ENCODE data around the gene XDH. TPM values are rescaled to one million over a fixed set of nuclear protein-coding genes. Genes with fewer than 3 reads are reported as not detected.

XDH gene
- total RNA-seq, 1 experiment from 2014 or later = not detected

- no peak overlapping the region for H3K4me2 ChIP-seq (ENCODE audit: low read depth, low read length, poor library complexity, severe bottlenecking)
- H3K27ac ChIP-seq (ENCODE audit: low read length) = no peak overlapping the region
- H3K4me3 ChIP-seq (ENCODE audit: low read length) = no peak overlapping the region
- no peaks in the 10 kb centered on the region for H3K9me2 ChIP-seq (replicated peaks; ENCODE audit: insufficient read depth, low read length)
- no peaks in the 10 kb centered on the region for H3K36me3 ChIP-seq (ENCODE audit: insufficient read depth, low read length)
- no peak overlapping the region for H2AFZ ChIP-seq (ENCODE audit: low read length)
- H4K20me1 ChIP-seq (ENCODE audit: insufficient read depth, low read depth, low read length) = no peaks in the 10 kb centered on the region
- H3K9ac ChIP-seq (ENCODE audit: low read length) = no peak overlapping the region
- H3K9me3 ChIP-seq (ENCODE audit: low read length) = no peaks in the 10 kb centered on the region
- DNase-seq = no peak
- no peaks in the 10 kb centered on the region for H3K4me1 ChIP-seq (ENCODE audit: low read length)
- no peaks in the 10 kb centered on the region for H3K79me2 ChIP-seq (ENCODE audit: low read length)
- H3K27me3 ChIP-seq (ENCODE audit: low read length) = no peaks in the 10 kb centered on the region
These were observed 30.9 kb downstream of the XDH start for GRCh38 chr2:31383471-31384153.

- Histone ChIP-seq H3K9ac (ENCODE audit: low read length) (no peak overlapping the region), H3K27me3 (ENCODE audit: low read length) (no peaks in the 10 kb centered on the region), H3K36me3 (ENCODE audit: insufficient read depth, low read length) (no peaks in the 10 kb centered on the region), H3K79me2 (ENCODE audit: low read length) (no peaks in the 10 kb centered on the region), H3K4me1 (ENCODE audit: low read length) (no peaks in the 10 kb centered on the region), H3K4me3 (ENCODE audit: low read length) (no peak overlapping the region), H4K20me1 (ENCODE audit: insufficient read depth, low read depth, low read length) (no peaks in the 10 kb centered on the region), H3K4me2 (ENCODE audit: low read depth, low read length, poor library complexity, severe bottlenecking) (no peak overlapping the region), H3K9me2 (replicated peaks; ENCODE audit: insufficient read depth, low read length) (no peaks in the 10 kb centered on the region), H3K9me3 (ENCODE audit: low read length) (no peaks in the 10 kb centered on the region), H3K27ac (ENCODE audit: low read length) (no peak overlapping the region), H2AFZ (ENCODE audit: low read length) (no peak overlapping the region)
- DNase-seq = no peak
These were observed 32.0 kb downstream of the XDH start for GRCh38 chr2:31382452-31383120.

- Histone ChIP-seq H4K20me1 (ENCODE audit: insufficient read depth, low read depth, low read length) (no peaks in the 10 kb centered on the region), H3K79me2 (ENCODE audit: low read length) (no peaks in the 10 kb centered on the region), H3K4me3 (ENCODE audit: low read length) (no peak overlapping the region), H3K9me2 (replicated peaks; ENCODE audit: insufficient read depth, low read length) (no peaks in the 10 kb centered on the region), H3K9me3 (ENCODE audit: low read length) (no peaks in the 10 kb centered on the region), H2AFZ (ENCODE audit: low read length) (no peak overlapping the region), H3K4me1 (ENCODE audit: low read length) (no peaks in the 10 kb centered on the region), H3K27ac (ENCODE audit: low read length) (no peak overlapping the region), H3K9ac (ENCODE audit: low read length) (no peak overlapping the region), H3K36me3 (ENCODE audit: insufficient read depth, low read length) (no peaks in the 10 kb centered on the region), H3K4me2 (ENCODE audit: low read depth, low read length, poor library complexity, severe bottlenecking) (no peak overlapping the region), H3K27me3 (ENCODE audit: low read length) (no peaks in the 10 kb centered on the region)
- no peak for DNase-seq
These were observed 32.9 kb downstream of the XDH start for GRCh38 chr2:31381601-31382000.

GRCh38 chr2:31380243-31380642 is 34.3 kb downstream of the XDH start:
- DNase-seq = no peak
- Histone ChIP-seq H3K9ac (ENCODE audit: low read length) (no peak overlapping the region), H4K20me1 (ENCODE audit: insufficient read depth, low read depth, low read length) (no peaks in the 10 kb centered on the region), H3K79me2 (ENCODE audit: low read length) (no peaks in the 10 kb centered on the region), H3K4me2 (ENCODE audit: low read depth, low read length, poor library complexity, severe bottlenecking) (no peak overlapping the region), H3K27ac (ENCODE audit: low read length) (no peak overlapping the region), H3K36me3 (ENCODE audit: insufficient read depth, low read length) (no peaks in the 10 kb centered on the region), H3K4me3 (ENCODE audit: low read length) (no peak overlapping the region), H3K9me2 (replicated peaks; ENCODE audit: insufficient read depth, low read length) (no peaks in the 10 kb centered on the region), H2AFZ (ENCODE audit: low read length) (no peak overlapping the region), H3K9me3 (ENCODE audit: low read length) (no peaks in the 10 kb centered on the region), H3K27me3 (ENCODE audit: low read length) (no peaks in the 10 kb centered on the region), H3K4me1 (ENCODE audit: low read length) (no peaks in the 10 kb centered on the region)

GRCh38 chr2:31379747-31380146 is 34.8 kb downstream of the XDH start:
- Histone ChIP-seq H3K27me3 (ENCODE audit: low read length) (no peaks in the 10 kb centered on the region), H2AFZ (ENCODE audit: low read length) (no peak overlapping the region), H3K79me2 (ENCODE audit: low read length) (no peaks in the 10 kb centered on the region), H4K20me1 (ENCODE audit: insufficient read depth, low read depth, low read length) (no peaks in the 10 kb centered on the region), H3K9me2 (replicated peaks; ENCODE audit: insufficient read depth, low read length) (no peaks in the 10 kb centered on the region), H3K27ac (ENCODE audit: low read length) (no peak overlapping the region), H3K9ac (ENCODE audit: low read length) (no peak overlapping the region), H3K4me2 (ENCODE audit: low read depth, low read length, poor library complexity, severe bottlenecking) (no peak overlapping the region), H3K4me3 (ENCODE audit: low read length) (no peak overlapping the region), H3K4me1 (ENCODE audit: low read length) (no peaks in the 10 kb centered on the region), H3K9me3 (ENCODE audit: low read length) (no peaks in the 10 kb centered on the region), H3K36me3 (ENCODE audit: insufficient read depth, low read length) (no peaks in the 10 kb centered on the region)
- no peak for DNase-seq

GRCh38 chr2:31378791-31379501 is 35.6 kb downstream of the XDH start:
- no peak for DNase-seq
- H3K4me2 ChIP-seq (ENCODE audit: low read depth, low read length, poor library complexity, severe bottlenecking) = no peak overlapping the region
- no peaks in the 10 kb centered on the region for H3K36me3 ChIP-seq (ENCODE audit: insufficient read depth, low read length)
- no peaks in the 10 kb centered on the region for H3K9me2 ChIP-seq (replicated peaks; ENCODE audit: insufficient read depth, low read length)
- H3K9me3 ChIP-seq (ENCODE audit: low read length) = no peaks in the 10 kb centered on the region
- no peak overlapping the region for H3K9ac ChIP-seq (ENCODE audit: low read length)
- H3K4me3 ChIP-seq (ENCODE audit: low read length) = no peak overlapping the region
- H3K79me2 ChIP-seq (ENCODE audit: low read length) = no peaks in the 10 kb centered on the region
- H4K20me1 ChIP-seq (ENCODE audit: insufficient read depth, low read depth, low read length) = no peaks in the 10 kb centered on the region
- no peaks in the 10 kb centered on the region for H3K27me3 ChIP-seq (ENCODE audit: low read length)
- no peak overlapping the region for H3K27ac ChIP-seq (ENCODE audit: low read length)
- H2AFZ ChIP-seq (ENCODE audit: low read length) = no peak overlapping the region
- no peaks in the 10 kb centered on the region for H3K4me1 ChIP-seq (ENCODE audit: low read length)

- H3K4me2 ChIP-seq (ENCODE audit: low read depth, low read length, poor library complexity, severe bottlenecking) = no peak overlapping the region
- no peak for DNase-seq
- no peaks in the 10 kb centered on the region for H3K4me1 ChIP-seq (ENCODE audit: low read length)
- H4K20me1 ChIP-seq (ENCODE audit: insufficient read depth, low read depth, low read length) = no peaks in the 10 kb centered on the region
- H3K9ac ChIP-seq (ENCODE audit: low read length) = no peak overlapping the region
- H3K9me2 ChIP-seq (replicated peaks; ENCODE audit: insufficient read depth, low read length) = no peaks in the 10 kb centered on the region
- no peak overlapping the region for H3K4me3 ChIP-seq (ENCODE audit: low read length)
- H3K27me3 ChIP-seq (ENCODE audit: low read length) = no peaks in the 10 kb centered on the region
- H2AFZ ChIP-seq (ENCODE audit: low read length) = no peak overlapping the region
- no peaks in the 10 kb centered on the region for H3K36me3 ChIP-seq (ENCODE audit: insufficient read depth, low read length)
- H3K79me2 ChIP-seq (ENCODE audit: low read length) = no peaks in the 10 kb centered on the region
- H3K9me3 ChIP-seq (ENCODE audit: low read length) = no peaks in the 10 kb centered on the region
- no peak overlapping the region for H3K27ac ChIP-seq (ENCODE audit: low read length)
These were observed 36.2 kb downstream of the XDH start for GRCh38 chr2:31378389-31378788.

GRCh38 chr2:31373127-31373526 is 41.4 kb downstream of the XDH start:
- no peaks in the 10 kb centered on the region for H3K36me3 ChIP-seq (ENCODE audit: insufficient read depth, low read length)
- H3K9me3 ChIP-seq (ENCODE audit: low read length) = no peaks in the 10 kb centered on the region
- H4K20me1 ChIP-seq (ENCODE audit: insufficient read depth, low read depth, low read length) = no peaks in the 10 kb centered on the region
- H3K9ac ChIP-seq (ENCODE audit: low read length) = no peak overlapping the region
- no peak for DNase-seq
- no peak overlapping the region for H3K4me3 ChIP-seq (ENCODE audit: low read length)
- no peaks in the 10 kb centered on the region for H3K4me1 ChIP-seq (ENCODE audit: low read length)
- H3K27me3 ChIP-seq (ENCODE audit: low read length) = no peaks in the 10 kb centered on the region
- no peaks in the 10 kb centered on the region for H3K9me2 ChIP-seq (replicated peaks; ENCODE audit: insufficient read depth, low read length)
- H3K79me2 ChIP-seq (ENCODE audit: low read length) = no peaks in the 10 kb centered on the region
- H3K4me2 ChIP-seq (ENCODE audit: low read depth, low read length, poor library complexity, severe bottlenecking) = no peak overlapping the region
- H2AFZ ChIP-seq (ENCODE audit: low read length) = no peak overlapping the region
- no peak overlapping the region for H3K27ac ChIP-seq (ENCODE audit: low read length)

Data from Karpas-422 (cell line).